ENCODE results near the gene OSBP. TPM values are rescaled to one million over a fixed set of nuclear protein-coding genes. Genes with fewer than 3 reads are reported as not detected.

The OSBP gene
- total RNA-seq, 1 experiment from 2014 or later = 45.4 TPM

- TF ChIP-seq ERG (CRISPR knock-in tag; IDR thresholded peaks at IDR 0.05) (no peak), USF2 (CRISPR knock-in tag; IDR thresholded peaks at IDR 0.05) (no peak), FOXP1 (CRISPR knock-in tag; IDR thresholded peaks at IDR 0.05; ENCODE audit: borderline replicate concordance) (no peak), ZNF317 (CRISPR knock-in tag; IDR thresholded peaks at IDR 0.05; ENCODE audit: borderline replicate concordance, low read depth) (no peak), SMAD4 (CRISPR knock-in tag; IDR thresholded peaks at IDR 0.05) (no peak), ZNF671 (CRISPR knock-in tag; IDR thresholded peaks at IDR 0.05) (no peak), ZNF219 (CRISPR knock-in tag; IDR thresholded peaks at IDR 0.05; ENCODE audit: borderline replicate concordance) (no peak), SP1 (CRISPR knock-in tag; conservative IDR thresholded peaks at IDR 0.05) (no peak), FOXJ3 (CRISPR knock-in tag; IDR thresholded peaks at IDR 0.05; ENCODE audit: borderline replicate concordance) (no peak)
Observed at GRCh38 chr11:59617876-59618275, 2.3 kb upstream of the OSBP start (continued).

GRCh38 chr11:59616396-59616982, 915 bp upstream of the OSBP start:
- DNase-seq (ENCODE audit: low spot score) (no peak), ATAC-seq (no peak)
- Mint-ChIP-seq H3K27ac (peak overlapping the region; percentile 100), H3K4me1 (peaks cover 26% of the 10 kb centered on the region), H3K9me3 (no peaks in the 10 kb centered on the region), H3K36me3 (no peaks in the 10 kb centered on the region), H3K4me3 (peak overlapping the region; percentile 94), H3K27me3 (ENCODE audit: low read depth) (no peaks in the 10 kb centered on the region)
- TF ChIP-seq, protein P1, sequence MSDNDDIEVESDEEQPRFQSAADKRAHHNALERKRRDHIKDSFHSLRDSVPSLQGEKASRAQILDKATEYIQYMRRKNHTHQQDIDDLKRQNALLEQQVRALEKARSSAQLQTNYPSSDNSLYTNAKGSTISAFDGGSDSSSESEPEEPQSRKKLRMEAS (CRISPR knock-in tag; IDR thresholded peaks at IDR 0.05) = peak; percentile 58; the same call in 1 of the 2 replicates
- TF ChIP-seq, protein P2, sequence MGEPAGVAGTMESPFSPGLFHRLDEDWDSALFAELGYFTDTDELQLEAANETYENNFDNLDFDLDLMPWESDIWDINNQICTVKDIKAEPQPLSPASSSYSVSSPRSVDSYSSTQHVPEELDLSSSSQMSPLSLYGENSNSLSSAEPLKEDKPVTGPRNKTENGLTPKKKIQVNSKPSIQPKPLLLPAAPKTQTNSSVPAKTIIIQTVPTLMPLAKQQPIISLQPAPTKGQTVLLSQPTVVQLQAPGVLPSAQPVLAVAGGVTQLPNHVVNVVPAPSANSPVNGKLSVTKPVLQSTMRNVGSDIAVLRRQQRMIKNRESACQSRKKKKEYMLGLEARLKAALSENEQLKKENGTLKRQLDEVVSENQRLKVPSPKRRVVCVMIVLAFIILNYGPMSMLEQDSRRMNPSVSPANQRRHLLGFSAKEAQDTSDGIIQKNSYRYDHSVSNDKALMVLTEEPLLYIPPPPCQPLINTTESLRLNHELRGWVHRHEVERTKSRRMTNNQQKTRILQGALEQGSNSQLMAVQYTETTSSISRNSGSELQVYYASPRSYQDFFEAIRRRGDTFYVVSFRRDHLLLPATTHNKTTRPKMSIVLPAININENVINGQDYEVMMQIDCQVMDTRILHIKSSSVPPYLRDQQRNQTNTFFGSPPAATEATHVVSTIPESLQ (CRISPR knock-in tag; IDR thresholded peaks at IDR 0.05) = no peak
- ChIA-PET POLR2A (interaction anchor here (0.7 to 1.9 kb wide), 3 partner anchors 50 to 56 kb away, joined by 5 to 9 read pairs (median 8); partner anchors contain the start of gene PATL1), CTCF (interaction anchor here (1.2 to 2.6 kb wide), 5 partner anchors 51 to 138 kb away, joined by 4 to 9 read pairs (median 7); partner anchors contain the start of genes PATL1 and STX3)

DNA sequence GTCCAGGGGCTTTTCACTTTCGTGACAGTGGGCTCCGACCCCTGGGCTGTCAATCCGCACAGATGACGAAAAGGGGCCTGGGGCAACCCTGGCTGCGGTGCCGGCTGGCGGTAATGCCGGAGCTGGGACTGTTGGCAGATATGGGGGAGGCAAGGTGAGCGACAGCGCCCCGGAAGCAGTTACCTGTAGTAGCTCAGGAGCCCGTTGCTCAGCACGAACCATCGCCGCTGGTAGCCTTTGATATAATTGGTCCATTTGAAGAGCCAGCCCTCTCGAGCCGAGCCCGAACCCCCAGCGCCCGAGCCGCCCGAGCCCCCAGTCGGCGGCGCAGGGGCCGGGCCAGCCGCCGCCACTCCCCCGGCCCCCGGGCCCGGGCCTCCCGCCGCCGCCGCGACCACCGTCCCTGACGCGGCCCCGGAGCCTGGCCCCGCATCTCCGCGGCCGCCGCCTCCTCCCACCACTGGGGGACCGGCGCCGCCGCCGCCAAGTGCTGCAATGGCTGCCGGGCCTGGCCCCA, 396 bp downstream of the OSBP start:
- no peaks in the 10 kb centered on the region for H3K9me3 Mint-ChIP-seq
- no peaks in the 10 kb centered on the region for H3K27me3 Mint-ChIP-seq (ENCODE audit: low read depth)
- ATAC-seq (peak; percentile 1), DNase-seq (ENCODE audit: low spot score) (peak; percentile 43)
- H3K27ac Mint-ChIP-seq = peak overlapping the region; percentile 98
- H3K4me3 Mint-ChIP-seq = peak overlapping the region; percentile 98
- CTCF ChIA-PET = interaction anchor here (1.2 to 2.6 kb wide), 6 partner anchors 49 to 352 kb away, joined by 4 to 9 read pairs (median 6); partner anchors contain the start of genes PATL1 and STX3
- peaks cover 2% of the 10 kb centered on the region; the same call in 1 of the 2 replicates for H3K36me3 Mint-ChIP-seq
- H3K4me1 Mint-ChIP-seq = peaks cover 26% of the 10 kb centered on the region
- POLR2A ChIA-PET = interaction anchor here (0.7 to 1.2 kb wide), 2 partner anchors 55 to 65 kb away, joined by 4 to 5 read pairs; no protein-coding TSS in a partner anchor
- TF ChIP-seq ZNF671 (CRISPR knock-in tag; IDR thresholded peaks at IDR 0.05) (no peak), STAT6 (CRISPR knock-in tag; conservative IDR thresholded peaks at IDR 0.05; ENCODE audit: low read depth) (no peak), USF2 (CRISPR knock-in tag; IDR thresholded peaks at IDR 0.05) (no peak), MXD4 (CRISPR knock-in tag; IDR thresholded peaks at IDR 0.05; ENCODE audit: borderline replicate concordance) (no peak), TEAD1 (CRISPR knock-in tag; IDR thresholded peaks at IDR 0.05) (no peak), HMGXB4 (CRISPR knock-in tag; IDR thresholded peaks at IDR 0.05) (0 out of 2 replicates have a peak, but pooled peaks have one; percentile 30)
- TF ChIP-seq, protein P3, sequence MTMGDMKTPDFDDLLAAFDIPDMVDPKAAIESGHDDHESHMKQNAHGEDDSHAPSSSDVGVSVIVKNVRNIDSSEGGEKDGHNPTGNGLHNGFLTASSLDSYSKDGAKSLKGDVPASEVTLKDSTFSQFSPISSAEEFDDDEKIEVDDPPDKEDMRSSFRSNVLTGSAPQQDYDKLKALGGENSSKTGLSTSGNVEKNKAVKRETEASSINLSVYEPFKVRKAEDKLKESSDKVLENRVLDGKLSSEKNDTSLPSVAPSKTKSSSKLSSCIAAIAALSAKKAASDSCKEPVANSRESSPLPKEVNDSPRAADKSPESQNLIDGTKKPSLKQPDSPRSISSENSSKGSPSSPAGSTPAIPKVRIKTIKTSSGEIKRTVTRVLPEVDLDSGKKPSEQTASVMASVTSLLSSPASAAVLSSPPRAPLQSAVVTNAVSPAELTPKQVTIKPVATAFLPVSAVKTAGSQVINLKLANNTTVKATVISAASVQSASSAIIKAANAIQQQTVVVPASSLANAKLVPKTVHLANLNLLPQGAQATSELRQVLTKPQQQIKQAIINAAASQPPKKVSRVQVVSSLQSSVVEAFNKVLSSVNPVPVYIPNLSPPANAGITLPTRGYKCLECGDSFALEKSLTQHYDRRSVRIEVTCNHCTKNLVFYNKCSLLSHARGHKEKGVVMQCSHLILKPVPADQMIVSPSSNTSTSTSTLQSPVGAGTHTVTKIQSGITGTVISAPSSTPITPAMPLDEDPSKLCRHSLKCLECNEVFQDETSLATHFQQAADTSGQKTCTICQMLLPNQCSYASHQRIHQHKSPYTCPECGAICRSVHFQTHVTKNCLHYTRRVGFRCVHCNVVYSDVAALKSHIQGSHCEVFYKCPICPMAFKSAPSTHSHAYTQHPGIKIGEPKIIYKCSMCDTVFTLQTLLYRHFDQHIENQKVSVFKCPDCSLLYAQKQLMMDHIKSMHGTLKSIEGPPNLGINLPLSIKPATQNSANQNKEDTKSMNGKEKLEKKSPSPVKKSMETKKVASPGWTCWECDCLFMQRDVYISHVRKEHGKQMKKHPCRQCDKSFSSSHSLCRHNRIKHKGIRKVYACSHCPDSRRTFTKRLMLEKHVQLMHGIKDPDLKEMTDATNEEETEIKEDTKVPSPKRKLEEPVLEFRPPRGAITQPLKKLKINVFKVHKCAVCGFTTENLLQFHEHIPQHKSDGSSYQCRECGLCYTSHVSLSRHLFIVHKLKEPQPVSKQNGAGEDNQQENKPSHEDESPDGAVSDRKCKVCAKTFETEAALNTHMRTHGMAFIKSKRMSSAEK (CRISPR knock-in tag; IDR thresholded peaks at IDR 0.05; ENCODE audit: borderline replicate concordance) = no peak
